Fibroblast of lung (primary cell): ENCODE measurements around the gene ZNF474. TPM values are rescaled to one million over a fixed set of nuclear protein-coding genes. Genes with fewer than 3 reads are reported as not detected.
A peak's percentile ranks its signal among the peaks of the same experiment; 100 is the strongest.

Source experiments
- DNase-seq, 2 donors: peaks; one replicate each; pipeline versions ENCODE4 v3.0.0 to v3.0.0-alpha.2; 2010; ENCODE audit warnings: low read depth in 2 of 2
- H2AFZ ChIP-seq: 2 replicates; pipeline ENCODE4 v1.5.1; 2012; ENCODE audit warnings: low read length, control low read depth, inconsistent platforms
- H3K27ac ChIP-seq: 2 replicates; pipeline ENCODE4 v1.5.1; 2011; ENCODE audit warnings: low read length, control low read depth; ENCODE audit not compliant: insufficient read depth
- H3K27me3 ChIP-seq: 2 replicates; pipeline ENCODE4 v1.5.1; 2011; ENCODE audit warnings: mild to moderate bottlenecking, low read length; ENCODE audit not compliant: control insufficient read depth, insufficient read depth
- H3K36me3 ChIP-seq: 2 replicates; pipeline ENCODE4 v1.5.1; 2011; ENCODE audit warnings: low read length; ENCODE audit not compliant: control insufficient read depth, insufficient read depth
- H3K4me1 ChIP-seq: 2 replicates; pipeline ENCODE4 v1.5.1; 2011; ENCODE audit warnings: low read length; ENCODE audit not compliant: control insufficient read depth, insufficient read depth; ENCODE audit errors: extremely low read depth
- H3K4me2 ChIP-seq: 2 replicates; pipeline ENCODE4 v1.5.1; 2011; ENCODE audit warnings: low read length, control low read depth; ENCODE audit not compliant: insufficient read depth; ENCODE audit errors: extremely low read depth
- H3K4me3 ChIP-seq, 4 experiments: fragments of 200-600 bp in 1 of 4; sonication (generic) in 1 of 4; replicated peaks in 1 of 4; 2 replicates each; pipeline ENCODE4 v1.5.1; 2011 to 2016; ENCODE audit warnings: low read length in 4 of 4, low read depth in 3 of 4, mild to moderate bottlenecking in 3 of 4, control low read depth in 2 of 4, inconsistent platforms in 1 of 4, mixed read lengths in 1 of 4; ENCODE audit not compliant: insufficient read depth in 1 of 4; ENCODE audit errors: control extremely low read depth in 1 of 4
- H3K79me2 ChIP-seq: 2 replicates; pipeline ENCODE4 v1.5.1; 2012; ENCODE audit warnings: mild to moderate bottlenecking, low read length, inconsistent platforms; ENCODE audit not compliant: control insufficient read depth, insufficient read depth
- H3K9ac ChIP-seq: 2 replicates; pipeline ENCODE4 v1.5.1; 2011; ENCODE audit warnings: mild to moderate bottlenecking, low read length, control low read depth; ENCODE audit not compliant: insufficient read depth
- H3K9me3 ChIP-seq: 2 replicates; pipeline ENCODE4 v1.5.1; 2012; ENCODE audit warnings: low read depth, low read length; ENCODE audit not compliant: control insufficient read depth, insufficient read depth
- H4K20me1 ChIP-seq: 2 replicates; pipeline ENCODE4 v1.5.1; 2011; ENCODE audit warnings: low read length; ENCODE audit not compliant: control insufficient read depth, insufficient read depth; ENCODE audit errors: extremely low read depth
- EZH2 ChIP-seq: IDR thresholded peaks from 2 replicates; pipeline ENCODE4 v1.5.1; 2012; ENCODE audit warnings: low read length, control low read depth, mild to moderate bottlenecking; ENCODE audit errors: missing control alignments
- polyA plus RNA-seq, 2 donors: library from polyadenylated mRNA; depleted of rRNA in 1 of 2; stranded (reverse) in 1 of 2; unstranded in 1 of 2; fragments of >200 nt; gene quantifications; 2 replicates each; pipeline ENCODE4 v1.2.1, GENCODE V29; 2011 to 2012; ENCODE audit warnings: missing spikeins in 1 of 2
- total RNA-seq: library from RNA; depleted of rRNA; stranded (reverse); fragments of >200 nt; gene quantifications from 2 replicates; pipeline ENCODE4 v1.2.1, GENCODE V29; 2014
- TF ChIP-seq, protein P1 (sequence below), 2 donors: IDR thresholded peaks in 1 of 2; conservative IDR thresholded peaks in 1 of 2; 1 replicate in 1 of 2; 2 replicates in 1 of 2; pipeline ENCODE4 v1.5.1; 2011 to 2012; ENCODE audit warnings: low read length in 2 of 2, control low read depth in 1 of 2, inconsistent platforms in 1 of 2, low read depth in 1 of 2, mild to moderate bottlenecking in 1 of 2

ZNF474 gene
- total and polyA plus RNA-seq, 2 donors (not counting 1 experiment from before 2014, with no cell fraction given), result 0.17 to 0.20 TPM

DNA sequence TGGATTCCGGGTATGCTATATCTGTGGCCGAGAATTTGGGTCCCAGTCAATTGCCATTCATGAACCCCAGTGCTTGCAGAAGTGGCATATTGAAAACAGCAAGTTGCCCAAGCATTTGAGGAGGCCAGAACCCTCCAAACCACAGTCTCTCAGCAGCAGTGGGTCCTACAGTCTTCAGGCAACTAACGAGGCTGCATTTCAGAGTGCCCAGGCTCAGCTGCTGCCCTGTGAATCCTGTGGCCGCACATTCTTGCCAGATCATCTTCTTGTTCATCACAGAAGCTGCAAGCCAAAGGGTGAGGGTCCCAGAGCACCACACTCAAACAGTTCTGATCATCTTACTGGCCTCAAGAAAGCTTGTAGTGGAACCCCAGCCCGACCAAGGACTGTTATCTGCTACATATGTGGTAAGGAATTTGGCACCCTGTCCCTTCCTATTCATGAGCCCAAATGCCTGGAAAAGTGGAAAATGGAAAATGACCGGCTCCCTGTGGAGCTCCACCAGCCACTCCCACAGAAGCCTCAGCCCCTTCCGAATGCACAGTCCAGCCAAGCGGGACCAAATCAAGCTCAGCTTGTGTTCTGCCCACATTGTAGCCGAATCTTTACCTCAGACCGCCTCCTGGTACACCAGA is 23.0 kb downstream of the ZNF474 start:
- H4K20me1 ChIP-seq, result no peaks in the 10 kb centered on the region
- peak overlapping the region in 1 of 4 experiments; percentile 35 for H3K4me3 ChIP-seq
- no peaks in the 10 kb centered on the region for H3K36me3 ChIP-seq
- no peaks in the 10 kb centered on the region for H3K27me3 ChIP-seq
- no peaks in the 10 kb centered on the region for H3K9me3 ChIP-seq
- no peak overlapping the region for H2AFZ ChIP-seq
- DNase-seq, result peak in 1 of 2 donors; percentile 87
- peaks cover 21% of the 10 kb centered on the region for H3K4me1 ChIP-seq
- TF ChIP-seq, protein P1, sequence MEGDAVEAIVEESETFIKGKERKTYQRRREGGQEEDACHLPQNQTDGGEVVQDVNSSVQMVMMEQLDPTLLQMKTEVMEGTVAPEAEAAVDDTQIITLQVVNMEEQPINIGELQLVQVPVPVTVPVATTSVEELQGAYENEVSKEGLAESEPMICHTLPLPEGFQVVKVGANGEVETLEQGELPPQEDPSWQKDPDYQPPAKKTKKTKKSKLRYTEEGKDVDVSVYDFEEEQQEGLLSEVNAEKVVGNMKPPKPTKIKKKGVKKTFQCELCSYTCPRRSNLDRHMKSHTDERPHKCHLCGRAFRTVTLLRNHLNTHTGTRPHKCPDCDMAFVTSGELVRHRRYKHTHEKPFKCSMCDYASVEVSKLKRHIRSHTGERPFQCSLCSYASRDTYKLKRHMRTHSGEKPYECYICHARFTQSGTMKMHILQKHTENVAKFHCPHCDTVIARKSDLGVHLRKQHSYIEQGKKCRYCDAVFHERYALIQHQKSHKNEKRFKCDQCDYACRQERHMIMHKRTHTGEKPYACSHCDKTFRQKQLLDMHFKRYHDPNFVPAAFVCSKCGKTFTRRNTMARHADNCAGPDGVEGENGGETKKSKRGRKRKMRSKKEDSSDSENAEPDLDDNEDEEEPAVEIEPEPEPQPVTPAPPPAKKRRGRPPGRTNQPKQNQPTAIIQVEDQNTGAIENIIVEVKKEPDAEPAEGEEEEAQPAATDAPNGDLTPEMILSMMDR (conservative IDR thresholded peaks at IDR 0.05 in 1 of 2, IDR thresholded peaks at IDR 0.05 in 1 of 2; ENCODE audit: low read depth in 1 of 2, low read length in 2 of 2), result no peak
- no peak for TF ChIP-seq EZH2
- H3K79me2 ChIP-seq, result no peaks in the 10 kb centered on the region
- H3K27ac ChIP-seq, result peak overlapping the region; percentile 37
- no peak overlapping the region for H3K9ac ChIP-seq
- H3K4me2 ChIP-seq, result no peak overlapping the region

DNA sequence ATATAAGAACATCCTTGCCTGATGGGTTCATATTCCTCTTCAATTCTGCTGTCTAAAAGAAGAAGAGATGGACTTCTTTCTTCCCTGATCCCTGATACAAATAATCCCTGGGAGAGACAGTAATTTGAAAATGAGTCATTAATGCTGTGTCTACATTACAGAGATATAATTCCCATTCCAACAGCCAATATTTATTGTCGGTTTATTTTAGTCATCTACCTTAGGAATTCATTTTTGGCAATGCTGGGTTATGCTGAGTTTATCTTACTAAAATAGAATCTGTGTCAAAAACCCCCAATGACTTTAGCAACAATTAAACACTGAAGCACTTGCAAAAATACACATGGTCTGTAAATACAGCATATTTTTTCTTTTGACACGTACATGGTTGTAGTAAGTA is 23.9 kb downstream of the ZNF474 start:
- peak overlapping the region; percentile 72 for H3K4me2 ChIP-seq

DNA sequence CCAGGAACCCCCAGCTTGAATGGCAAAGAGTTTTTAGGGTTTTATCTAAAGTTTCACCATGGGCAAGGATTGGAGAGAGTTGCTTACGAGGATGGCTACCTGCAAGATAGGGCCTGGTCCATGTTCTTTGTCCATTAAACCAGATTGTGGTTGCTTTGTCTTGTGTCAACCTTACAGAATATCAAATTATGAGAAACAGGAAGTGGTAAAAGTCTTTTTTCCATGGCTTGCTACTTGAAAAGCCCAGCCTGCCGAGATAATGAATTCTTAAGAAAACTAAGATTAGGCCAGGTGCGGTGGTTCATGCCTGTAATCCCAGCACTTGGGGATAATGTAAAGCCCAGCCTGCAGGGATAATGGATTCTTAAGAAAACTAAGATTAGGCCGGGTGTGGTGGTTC is 24.4 kb downstream of the ZNF474 start:
- H3K9me3 ChIP-seq, result no peaks in the 10 kb centered on the region
- H4K20me1 ChIP-seq, result no peaks in the 10 kb centered on the region
- no peak overlapping the region for H3K9ac ChIP-seq
- TF ChIP-seq EZH2, result no peak
- TF ChIP-seq, protein P1 (conservative IDR thresholded peaks at IDR 0.05 in 1 of 2, IDR thresholded peaks at IDR 0.05 in 1 of 2; ENCODE audit: low read depth in 1 of 2, low read length in 2 of 2), result no peak
- no peaks in the 10 kb centered on the region for H3K27me3 ChIP-seq
- peak in 1 of 2 donors; percentile 70 for DNase-seq
- H2AFZ ChIP-seq, result no peak overlapping the region
- H3K4me1 ChIP-seq, result peaks cover 21% of the 10 kb centered on the region
- H3K4me3 ChIP-seq, result peak overlapping the region in 1 of 4 experiments; percentile 35
- no peaks in the 10 kb centered on the region for H3K36me3 ChIP-seq
- no peaks in the 10 kb centered on the region for H3K79me2 ChIP-seq
- peak overlapping the region; percentile 46 for H3K27ac ChIP-seq
- peak overlapping the region; percentile 72 for H3K4me2 ChIP-seq

More for the DNA sequence above, 23.9 kb downstream of the ZNF474 start:
- Histone ChIP-seq H3K4me1 (peaks cover 21% of the 10 kb centered on the region), H4K20me1 (no peaks in the 10 kb centered on the region), H3K79me2 (no peaks in the 10 kb centered on the region), H3K9me3 (no peaks in the 10 kb centered on the region), H3K4me3 (peak overlapping the region in 1 of 4 experiments; percentile 35), H3K36me3 (no peaks in the 10 kb centered on the region), H3K9ac (no peak overlapping the region), H2AFZ (no peak overlapping the region), H3K27me3 (no peaks in the 10 kb centered on the region), H3K27ac (peak overlapping the region; percentile 46)
- peak; percentile 75 to 95 for DNase-seq
- TF ChIP-seq EZH2, result no peak
- TF ChIP-seq, protein P1 (conservative IDR thresholded peaks at IDR 0.05 in 1 of 2, IDR thresholded peaks at IDR 0.05 in 1 of 2; ENCODE audit: low read depth in 1 of 2, low read length in 2 of 2), result no peak
